HUES64 (cell line): ENCODE results near the gene MYO18B.

Experiments
- H3K27ac ChIP-seq: 2 replicates; pipeline ENCODE4 v1.7.0; 2013; ENCODE audit warnings: low read depth, low read length, inconsistent platforms
- H3K27me3 ChIP-seq: 2 replicates; pipeline ENCODE4 v1.6.1; 2013; ENCODE audit warnings: mild to moderate bottlenecking, low read length; ENCODE audit not compliant: insufficient read depth
- H3K36me3 ChIP-seq: 2 replicates; pipeline ENCODE4 v1.6.1; 2013; ENCODE audit warnings: mild to moderate bottlenecking, low read length; ENCODE audit not compliant: insufficient read depth
- H3K4me1 ChIP-seq: 2 replicates; pipeline ENCODE4 v1.6.1; 2013; ENCODE audit warnings: mild to moderate bottlenecking, low read length, moderate library complexity; ENCODE audit not compliant: insufficient read depth
- H3K4me3 ChIP-seq: 2 replicates; pipeline ENCODE4 v1.5.1; 2013; ENCODE audit warnings: mild to moderate bottlenecking, low read length, moderate library complexity
- H3K9ac ChIP-seq: 2 replicates; pipeline ENCODE4 v1.6.1; 2013; ENCODE audit warnings: mild to moderate bottlenecking, low read depth, low read length
- H3K9me3 ChIP-seq: 2 replicates; pipeline ENCODE4 v1.6.1; 2013; ENCODE audit warnings: low read depth, low read length; ENCODE audit not compliant: insufficient read depth
- WGBS: fragments of 150-250, 120-280 bp; methylation state at CpG from one replicate; pipeline ENCODE4 v1.1.7; 2013; ENCODE audit warnings: missing lambda C conversion rate; 5-methylcytosine and 5-hydroxymethylcytosine counted together

The MYO18B gene

DNA sequence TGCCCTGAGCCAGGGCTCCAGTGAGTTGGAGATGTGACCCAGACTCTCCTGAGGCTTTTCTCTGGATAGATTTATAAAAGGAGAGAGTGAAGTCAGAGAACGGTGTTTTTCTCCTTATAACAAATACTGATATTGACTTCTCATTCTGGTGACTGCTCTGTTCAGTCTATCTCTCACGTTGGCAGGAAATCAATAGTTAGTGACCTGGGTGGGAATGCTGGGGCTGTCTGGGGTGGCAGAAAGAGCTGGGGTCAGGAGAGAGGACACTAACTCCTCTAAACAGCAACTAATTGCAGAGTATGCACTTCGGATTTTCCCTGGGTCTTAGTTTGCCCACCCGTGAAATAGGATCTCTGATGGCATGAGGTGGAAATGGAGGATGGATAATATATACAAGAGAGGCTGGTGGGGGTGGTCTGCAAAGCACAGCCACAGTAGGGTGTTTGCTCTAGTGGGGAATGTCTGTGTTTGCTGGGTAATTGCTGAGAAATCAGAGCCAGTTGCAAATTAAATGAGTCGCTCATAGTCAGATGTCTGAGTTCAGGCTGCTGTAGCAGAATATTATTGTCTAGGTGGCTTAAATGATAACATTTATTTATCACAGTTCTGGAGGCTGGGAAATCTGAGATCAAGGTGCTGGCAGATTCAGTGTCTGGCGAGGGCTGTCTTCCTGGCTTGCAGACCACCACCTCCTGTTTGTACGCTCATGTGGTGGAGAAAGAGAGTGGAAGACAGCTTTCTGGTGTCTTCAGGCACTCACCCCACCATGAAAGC lies 167.8 kb downstream of the MYO18B start:
- Histone ChIP-seq H3K9me3 (peaks cover 8% of the 10 kb centered on the region), H3K4me1 (peaks cover 9% of the 10 kb centered on the region; the same call in 1 of the 2 replicates), H3K4me3 (no peak overlapping the region), H3K27me3 (no peaks in the 10 kb centered on the region), H3K9ac (no peak overlapping the region), H3K36me3 (no peaks in the 10 kb centered on the region), H3K27ac (no peak overlapping the region)
- 95% methylated on average over 5 of the region's 7 CpGs for WGBS

DNA sequence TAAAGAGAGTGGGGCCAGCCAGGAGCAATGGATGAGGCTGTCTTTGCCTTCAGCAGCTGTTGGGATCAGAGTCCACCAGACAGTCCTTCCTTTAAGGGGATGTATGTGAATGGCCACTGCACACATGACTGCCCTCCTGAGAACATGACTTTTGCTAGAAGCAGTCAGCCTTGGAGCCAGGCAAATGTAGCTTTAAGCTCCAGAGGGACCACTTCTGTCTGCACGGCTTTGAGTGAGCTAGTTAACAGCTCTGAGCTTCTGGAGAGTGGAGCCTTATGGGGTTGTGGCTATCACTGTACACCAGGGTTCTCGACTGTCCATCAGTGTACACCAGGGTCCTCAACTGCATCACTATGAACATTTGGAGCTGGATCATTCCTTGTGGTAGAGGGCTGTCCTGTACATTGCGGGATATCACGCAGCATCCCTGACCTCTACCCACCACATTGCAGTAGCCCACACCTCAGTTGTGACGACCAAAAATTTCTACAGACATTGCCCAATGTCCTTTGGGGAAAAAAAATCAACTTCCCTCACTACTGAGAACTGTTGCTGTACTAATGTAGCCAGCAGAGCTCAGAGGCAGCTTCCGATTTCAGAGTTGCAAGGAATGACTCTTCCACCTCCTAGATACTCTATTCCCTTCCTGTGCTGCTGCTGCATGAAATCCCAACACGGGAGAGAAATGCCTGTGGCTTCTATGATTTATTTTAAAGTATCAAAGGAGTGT lies 169.4 kb downstream of the MYO18B start:
- no peaks in the 10 kb centered on the region for H3K36me3 ChIP-seq
- no peak overlapping the region for H3K9ac ChIP-seq
- H3K4me1 ChIP-seq = peaks cover 9% of the 10 kb centered on the region; the same call in 1 of the 2 replicates
- H3K27me3 ChIP-seq = no peaks in the 10 kb centered on the region
- no peak overlapping the region for H3K4me3 ChIP-seq
- no peak overlapping the region for H3K27ac ChIP-seq
- H3K9me3 ChIP-seq = peaks cover 8% of the 10 kb centered on the region
- WGBS = 93% methylated on average over 6 of the region's 7 CpGs

- WGBS = 85% methylated on average over 4 of the region's 4 CpGs
- no peaks in the 10 kb centered on the region for H3K9me3 ChIP-seq
These were observed 177.5 kb downstream of the MYO18B start for GRCh38 chr22:25919452-25919851.

DNA sequence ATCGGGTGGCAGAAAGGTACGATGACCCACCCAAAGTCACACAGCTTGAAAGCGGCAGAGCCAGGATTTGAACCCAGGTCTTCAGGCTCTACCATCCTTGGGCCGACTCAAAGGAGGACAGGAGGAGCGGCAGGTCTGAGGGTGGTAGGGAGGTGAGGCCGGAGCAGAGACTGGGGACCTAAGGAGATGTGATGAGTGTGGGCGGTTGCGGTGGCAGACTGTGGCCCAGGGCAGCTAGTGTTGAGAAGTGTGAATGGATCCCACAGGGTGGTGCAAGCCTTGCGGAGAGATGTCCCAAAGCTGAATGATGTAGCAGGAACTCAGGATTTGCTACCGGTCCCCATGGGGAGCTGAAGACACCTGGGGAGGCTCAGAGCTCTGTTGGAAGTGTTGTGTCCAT lies 180.2 kb downstream of the MYO18B start:
- WGBS = 91% methylated on average over 10 of the region's 10 CpGs
- Histone ChIP-seq H3K27me3 (peaks cover 15% of the 10 kb centered on the region; the same call in 1 of the 2 replicates), H3K9me3 (no peaks in the 10 kb centered on the region), H3K27ac (no peak overlapping the region), H3K9ac (no peak overlapping the region), H3K4me3 (no peak overlapping the region), H3K36me3 (no peaks in the 10 kb centered on the region), H3K4me1 (peaks cover 26% of the 10 kb centered on the region)

More at GRCh38 chr22:25919452-25919851, 177.5 kb downstream of the MYO18B start:
- H3K27ac ChIP-seq = no peak overlapping the region
- H3K4me1 ChIP-seq = peaks cover 26% of the 10 kb centered on the region
- H3K9ac ChIP-seq = no peak overlapping the region
- H3K4me3 ChIP-seq = no peak overlapping the region
- no peaks in the 10 kb centered on the region for H3K36me3 ChIP-seq
- peaks cover 15% of the 10 kb centered on the region; the same call in 1 of the 2 replicates for H3K27me3 ChIP-seq

DNA sequence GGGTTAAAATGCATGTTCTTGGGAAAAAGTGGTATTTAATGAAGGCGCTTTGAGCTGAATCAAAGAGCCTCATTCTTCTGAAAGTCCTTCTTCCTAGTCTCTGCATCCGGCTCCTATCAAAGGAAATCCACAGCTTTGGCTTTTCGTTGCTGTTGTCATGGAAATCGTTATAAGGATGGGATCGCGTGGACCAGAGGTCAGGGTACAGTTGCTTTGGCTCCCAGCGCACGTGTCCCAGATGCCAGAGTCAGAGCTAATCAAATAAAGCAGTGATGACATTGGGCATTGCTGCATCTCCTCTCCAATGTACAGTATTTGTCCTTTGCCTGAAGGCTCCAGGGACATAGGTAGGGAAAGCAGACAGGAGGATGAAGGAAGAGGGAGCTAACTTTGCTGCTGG lies 181.9 kb downstream of the MYO18B start:
- peaks cover 36% of the 10 kb centered on the region for H3K4me1 ChIP-seq
- peaks cover 15% of the 10 kb centered on the region; the same call in 1 of the 2 replicates for H3K27me3 ChIP-seq
- H3K9ac ChIP-seq = no peak overlapping the region
- no peaks in the 10 kb centered on the region for H3K9me3 ChIP-seq
- no peak overlapping the region for H3K27ac ChIP-seq
- H3K36me3 ChIP-seq = no peaks in the 10 kb centered on the region
- 68% methylated on average over 8 of the region's 8 CpGs for WGBS
- no peak overlapping the region for H3K4me3 ChIP-seq

DNA sequence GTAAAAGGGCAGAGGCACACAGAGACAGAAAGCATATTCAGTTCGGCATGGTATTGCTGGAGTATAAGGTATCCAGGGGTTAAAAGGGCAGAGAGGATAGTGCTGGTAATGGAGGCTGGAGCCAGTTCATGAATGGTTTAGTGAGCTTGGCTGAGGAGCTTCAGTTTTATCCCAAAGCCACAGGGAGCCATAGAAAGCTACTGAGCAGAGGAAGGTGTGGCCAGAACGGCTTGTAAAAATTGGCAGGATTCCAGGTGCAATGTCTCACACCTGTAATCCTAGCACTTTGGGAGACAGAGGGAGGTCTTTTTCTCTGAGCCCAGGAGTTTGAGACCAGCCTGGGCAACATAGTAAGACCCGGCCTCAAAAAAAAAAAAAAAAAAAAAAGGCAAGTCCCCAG lies 186.1 kb downstream of the MYO18B start:
- Histone ChIP-seq H3K4me1 (peaks cover 46% of the 10 kb centered on the region), H3K9ac (no peak overlapping the region), H3K9me3 (no peaks in the 10 kb centered on the region), H3K4me3 (peak overlapping the region; percentile 4; the same call in 1 of the 2 replicates), H3K27me3 (0 out of 2 replicates have a peak, but pooled peaks cover 8% of the 10 kb centered on the region), H3K27ac (peak overlapping the region; percentile 78; the same call in 1 of the 2 replicates), H3K36me3 (no peaks in the 10 kb centered on the region)
- 49% methylated on average over 3 of the region's 3 CpGs for WGBS

GRCh38 chr22:25929321-25929878 lies 187.4 kb downstream of the MYO18B start:
- no peaks in the 10 kb centered on the region for H3K9me3 ChIP-seq
- H3K36me3 ChIP-seq = no peaks in the 10 kb centered on the region
- peaks cover 44% of the 10 kb centered on the region for H3K4me1 ChIP-seq
- H3K27ac ChIP-seq = no peak overlapping the region
- H3K9ac ChIP-seq = no peak overlapping the region
- 73% methylated on average over 5 of the region's 5 CpGs for WGBS
- no peaks in the 10 kb centered on the region for H3K27me3 ChIP-seq
- H3K4me3 ChIP-seq = no peak overlapping the region

GRCh38 chr22:25930083-25930482 lies 188.1 kb downstream of the MYO18B start:
- Histone ChIP-seq H3K9ac (no peak overlapping the region), H3K4me1 (peaks cover 51% of the 10 kb centered on the region), H3K36me3 (no peaks in the 10 kb centered on the region), H3K9me3 (no peaks in the 10 kb centered on the region), H3K27ac (no peak overlapping the region), H3K27me3 (no peaks in the 10 kb centered on the region), H3K4me3 (no peak overlapping the region)
- 90% methylated on average over 3 of the region's 4 CpGs for WGBS

- Histone ChIP-seq H3K4me3 (no peak overlapping the region), H3K4me1 (peaks cover 59% of the 10 kb centered on the region), H3K36me3 (no peaks in the 10 kb centered on the region), H3K27me3 (no peaks in the 10 kb centered on the region), H3K27ac (no peak overlapping the region), H3K9ac (no peak overlapping the region), H3K9me3 (no peaks in the 10 kb centered on the region)
- 83% methylated on average over 7 of the region's 7 CpGs for WGBS
These were observed 188.9 kb downstream of the MYO18B start for GRCh38 chr22:25930788-25931310.

GRCh38 chr22:25933158-25933788 lies 191.3 kb downstream of the MYO18B start:
- 93% methylated on average over 3 of the region's 3 CpGs for WGBS
- Histone ChIP-seq H3K4me1 (peaks cover 59% of the 10 kb centered on the region), H3K9ac (no peak overlapping the region), H3K9me3 (no peaks in the 10 kb centered on the region), H3K4me3 (no peak overlapping the region), H3K27ac (no peak overlapping the region), H3K27me3 (no peaks in the 10 kb centered on the region), H3K36me3 (no peaks in the 10 kb centered on the region)
